ENCODE data around the gene SIM2. TPM values are rescaled to one million over a fixed set of nuclear protein-coding genes. Genes with fewer than 3 reads are reported as not detected.

Gene SIM2
- total and polyA plus RNA-seq, 2 donors (not counting 1 experiment from before 2014, with no cell fraction given): 0.22 TPM; not detected in 1

DNA sequence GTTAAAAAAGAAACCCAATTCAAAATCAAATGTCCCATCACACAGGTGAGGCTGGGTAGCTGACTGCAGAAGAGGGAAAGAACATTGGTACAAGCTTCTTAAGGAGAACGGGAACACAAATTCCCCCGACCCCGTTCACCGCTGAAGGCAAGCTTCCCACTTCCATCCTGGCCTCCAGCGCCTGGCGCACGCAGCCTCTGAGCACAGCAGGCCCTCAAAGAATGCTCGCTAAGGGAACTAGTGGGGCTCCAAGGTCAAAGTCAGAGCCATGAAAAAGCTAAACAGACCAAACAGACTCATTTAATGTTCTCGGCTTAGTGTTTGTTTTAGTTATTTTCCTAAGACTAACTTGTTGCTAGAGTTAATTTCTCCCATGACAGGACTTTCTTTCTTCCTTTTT, 63.7 kb downstream of the SIM2 start:
- Histone ChIP-seq H3K27ac (ENCODE audit: insufficient read depth, low read length) (no peak overlapping the region), H3K27me3 (ENCODE audit: control insufficient read depth, insufficient read depth, low read length) (no peaks in the 10 kb centered on the region), H2AFZ (ENCODE audit: low read length) (no peak overlapping the region), H3K4me1 (ENCODE audit: control insufficient read depth, extremely low read depth, insufficient read depth, low read length) (no peaks in the 10 kb centered on the region), H3K36me3 (ENCODE audit: control insufficient read depth, insufficient read depth, low read length) (no peaks in the 10 kb centered on the region), H3K79me2 (ENCODE audit: control insufficient read depth, insufficient read depth, low read length) (no peaks in the 10 kb centered on the region), H3K9ac (ENCODE audit: insufficient read depth, low read length) (no peak overlapping the region), H3K4me3 (replicated peaks in 1 of 4; ENCODE audit: control extremely low read depth in 1 of 4, insufficient read depth in 1 of 4, low read depth in 3 of 4, low read length in 4 of 4) (no peak overlapping the region), H4K20me1 (ENCODE audit: control insufficient read depth, extremely low read depth, insufficient read depth, low read length) (no peaks in the 10 kb centered on the region), H3K9me3 (ENCODE audit: control insufficient read depth, insufficient read depth, low read depth, low read length) (no peaks in the 10 kb centered on the region), H3K4me2 (ENCODE audit: extremely low read depth, insufficient read depth, low read length) (no peak overlapping the region)
- TF ChIP-seq, protein P1, sequence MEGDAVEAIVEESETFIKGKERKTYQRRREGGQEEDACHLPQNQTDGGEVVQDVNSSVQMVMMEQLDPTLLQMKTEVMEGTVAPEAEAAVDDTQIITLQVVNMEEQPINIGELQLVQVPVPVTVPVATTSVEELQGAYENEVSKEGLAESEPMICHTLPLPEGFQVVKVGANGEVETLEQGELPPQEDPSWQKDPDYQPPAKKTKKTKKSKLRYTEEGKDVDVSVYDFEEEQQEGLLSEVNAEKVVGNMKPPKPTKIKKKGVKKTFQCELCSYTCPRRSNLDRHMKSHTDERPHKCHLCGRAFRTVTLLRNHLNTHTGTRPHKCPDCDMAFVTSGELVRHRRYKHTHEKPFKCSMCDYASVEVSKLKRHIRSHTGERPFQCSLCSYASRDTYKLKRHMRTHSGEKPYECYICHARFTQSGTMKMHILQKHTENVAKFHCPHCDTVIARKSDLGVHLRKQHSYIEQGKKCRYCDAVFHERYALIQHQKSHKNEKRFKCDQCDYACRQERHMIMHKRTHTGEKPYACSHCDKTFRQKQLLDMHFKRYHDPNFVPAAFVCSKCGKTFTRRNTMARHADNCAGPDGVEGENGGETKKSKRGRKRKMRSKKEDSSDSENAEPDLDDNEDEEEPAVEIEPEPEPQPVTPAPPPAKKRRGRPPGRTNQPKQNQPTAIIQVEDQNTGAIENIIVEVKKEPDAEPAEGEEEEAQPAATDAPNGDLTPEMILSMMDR (conservative IDR thresholded peaks at IDR 0.05 in 1 of 2, IDR thresholded peaks at IDR 0.05 in 1 of 2; ENCODE audit: low read depth in 1 of 2, low read length in 2 of 2): no peak
- DNase-seq (ENCODE audit: low read depth in 2 of 2): no peak

DNA sequence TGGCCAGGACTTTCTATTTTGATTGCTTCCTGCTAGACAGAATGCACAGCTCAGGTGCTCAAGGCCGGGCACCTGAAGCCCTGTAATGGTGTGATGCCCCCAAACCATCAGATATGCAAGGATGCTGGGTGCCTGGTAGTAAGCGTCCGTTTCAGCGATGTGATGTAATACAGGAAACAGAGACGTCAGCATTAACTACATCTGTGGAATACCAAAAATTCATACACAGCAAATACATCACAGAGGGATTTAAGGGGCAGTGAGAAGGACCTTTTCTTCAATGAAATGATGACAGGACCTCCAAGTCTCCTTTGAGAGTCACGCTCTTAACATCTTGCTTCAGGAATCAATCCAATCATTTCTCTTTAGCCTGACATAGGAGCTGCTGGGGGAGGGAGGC, 64.4 kb downstream of the SIM2 start:
- H3K9me3 ChIP-seq (ENCODE audit: control insufficient read depth, insufficient read depth, low read depth, low read length): no peaks in the 10 kb centered on the region
- TF ChIP-seq EZH2 (IDR thresholded peaks at IDR 0.05; ENCODE audit: low read length, missing control alignments): no peak
- TF ChIP-seq, protein P1 (conservative IDR thresholded peaks at IDR 0.05 in 1 of 2, IDR thresholded peaks at IDR 0.05 in 1 of 2; ENCODE audit: low read depth in 1 of 2, low read length in 2 of 2): no peak
- H4K20me1 ChIP-seq (ENCODE audit: control insufficient read depth, extremely low read depth, insufficient read depth, low read length): no peaks in the 10 kb centered on the region
- DNase-seq (ENCODE audit: low read depth in 2 of 2): no peak
- no peak overlapping the region for H3K27ac ChIP-seq (ENCODE audit: insufficient read depth, low read length)
- H3K4me3 ChIP-seq (replicated peaks in 1 of 4; ENCODE audit: control extremely low read depth in 1 of 4, insufficient read depth in 1 of 4, low read depth in 3 of 4, low read length in 4 of 4): no peak overlapping the region
- no peak overlapping the region for H3K4me2 ChIP-seq (ENCODE audit: extremely low read depth, insufficient read depth, low read length)
- no peaks in the 10 kb centered on the region for H3K27me3 ChIP-seq (ENCODE audit: control insufficient read depth, insufficient read depth, low read length)
- no peak overlapping the region for H3K9ac ChIP-seq (ENCODE audit: insufficient read depth, low read length)
- no peaks in the 10 kb centered on the region for H3K4me1 ChIP-seq (ENCODE audit: control insufficient read depth, extremely low read depth, insufficient read depth, low read length)
- H3K36me3 ChIP-seq (ENCODE audit: control insufficient read depth, insufficient read depth, low read length): no peaks in the 10 kb centered on the region
- H3K79me2 ChIP-seq (ENCODE audit: control insufficient read depth, insufficient read depth, low read length): no peaks in the 10 kb centered on the region
- no peak overlapping the region for H2AFZ ChIP-seq (ENCODE audit: low read length)

DNA sequence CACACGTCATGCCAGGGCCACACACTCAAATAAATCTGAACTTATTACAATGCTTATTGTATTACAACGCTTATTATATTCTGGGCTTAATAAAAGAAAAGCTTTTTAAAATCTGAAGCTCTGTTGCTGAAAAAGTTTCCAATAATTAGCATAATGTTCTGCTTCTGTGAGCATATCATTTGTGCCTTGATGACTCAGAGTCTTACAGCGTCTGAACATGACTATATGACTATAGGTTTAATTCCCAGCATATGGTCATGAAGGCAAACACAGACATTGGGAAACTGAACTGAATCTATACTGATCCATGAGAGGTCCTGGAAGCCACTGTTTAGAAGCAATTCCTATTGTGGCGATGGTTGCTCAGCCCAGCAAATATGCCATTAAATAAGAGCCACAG, 66.3 kb downstream of the SIM2 start:
- Histone ChIP-seq H3K9ac (ENCODE audit: insufficient read depth, low read length) (no peak overlapping the region), H4K20me1 (ENCODE audit: control insufficient read depth, extremely low read depth, insufficient read depth, low read length) (no peaks in the 10 kb centered on the region), H3K27me3 (ENCODE audit: control insufficient read depth, insufficient read depth, low read length) (no peaks in the 10 kb centered on the region), H3K9me3 (ENCODE audit: control insufficient read depth, insufficient read depth, low read depth, low read length) (no peaks in the 10 kb centered on the region), H3K4me2 (ENCODE audit: extremely low read depth, insufficient read depth, low read length) (no peak overlapping the region), H3K36me3 (ENCODE audit: control insufficient read depth, insufficient read depth, low read length) (no peaks in the 10 kb centered on the region), H3K4me1 (ENCODE audit: control insufficient read depth, extremely low read depth, insufficient read depth, low read length) (no peaks in the 10 kb centered on the region), H3K4me3 (replicated peaks in 1 of 4; ENCODE audit: control extremely low read depth in 1 of 4, insufficient read depth in 1 of 4, low read depth in 3 of 4, low read length in 4 of 4) (no peak overlapping the region), H2AFZ (ENCODE audit: low read length) (no peak overlapping the region), H3K27ac (ENCODE audit: insufficient read depth, low read length) (no peak overlapping the region), H3K79me2 (ENCODE audit: control insufficient read depth, insufficient read depth, low read length) (no peaks in the 10 kb centered on the region)
- TF ChIP-seq, protein P1 (conservative IDR thresholded peaks at IDR 0.05 in 1 of 2, IDR thresholded peaks at IDR 0.05 in 1 of 2; ENCODE audit: low read depth in 1 of 2, low read length in 2 of 2): no peak
- no peak for TF ChIP-seq EZH2 (IDR thresholded peaks at IDR 0.05; ENCODE audit: low read length, missing control alignments)
- DNase-seq (ENCODE audit: low read depth in 2 of 2): peak in 1 of 2 donors; percentile 25
